HG03521 (cell line): Measurements from ENCODE around the gene IGF2.

Source experiments
- ATAC-seq: cut with Tn5 transposase; IDR thresholded peaks from one replicate; pipeline ENCODE4 v1.9.1; 2021; ENCODE audit warnings: mild to moderate bottlenecking, moderate library complexity; ENCODE audit not compliant: unreplicated experiment

IGF2 gene

GRCh38 chr11:2169626-2170570 is 30.7 kb upstream of the IGF2 start:
- no peak for ATAC-seq

GRCh38 chr11:2169005-2169378 is 29.8 kb upstream of the IGF2 start:
- ATAC-seq, result no peak

- no peak for ATAC-seq
Observed at GRCh38 chr11:2168286-2169004, 29.3 kb upstream of the IGF2 start.

- no peak for ATAC-seq
Observed at GRCh38 chr11:2167141-2168045, 28.2 kb upstream of the IGF2 start.

GRCh38 chr11:2166091-2166851 is 27.1 kb upstream of the IGF2 start:
- no peak for ATAC-seq

- ATAC-seq, result no peak
Observed at GRCh38 chr11:2165571-2165970, 26.4 kb upstream of the IGF2 start.

- no peak for ATAC-seq
Observed at GRCh38 chr11:2164861-2165555, 25.8 kb upstream of the IGF2 start.

GRCh38 chr11:2164081-2164480 is 24.9 kb upstream of the IGF2 start:
- no peak for ATAC-seq

GRCh38 chr11:2163428-2163978 is 24.3 kb upstream of the IGF2 start:
- ATAC-seq, result no peak

- ATAC-seq, result no peak
Observed at GRCh38 chr11:2160736-2161259, 21.6 kb upstream of the IGF2 start, which contains the start of gene INS. Gene INS (minus strand): TSS chr11:2161209. CDS start chr11:2160971, 238 bp downstream.

GRCh38 chr11:2159536-2160413 is 20.6 kb upstream of the IGF2 start:
- no peak for ATAC-seq

GRCh38 chr11:2158966-2159365 is 19.8 kb upstream of the IGF2 start:
- no peak for ATAC-seq

GRCh38 chr11:2158296-2158737 is 19.1 kb upstream of the IGF2 start:
- ATAC-seq, result no peak

GRCh38 chr11:2157294-2158040 is 18.3 kb upstream of the IGF2 start:
- ATAC-seq, result no peak

- no peak for ATAC-seq
Observed at GRCh38 chr11:2156416-2157182, 17.4 kb upstream of the IGF2 start.

GRCh38 chr11:2155511-2155910 is 16.3 kb upstream of the IGF2 start:
- no peak for ATAC-seq

GRCh38 chr11:2154889-2155288 is 15.7 kb upstream of the IGF2 start:
- ATAC-seq, result no peak
